ENCODE data around the gene ECM1.
A peak's percentile ranks its signal among the peaks of the same experiment; 100 is the strongest.

ECM1 gene

GRCh38 chr1:150507912-150508864 lies at the start of gene ECM1:
TSS of gene ECM1 (plus strand) at chr1:150508109. CDS start at chr1:150508210, 101 bp downstream.
- DNase-seq = no peak

- peak; percentile 77 for DNase-seq
These were observed 43.5 kb upstream of the ECM1 start for GRCh38 chr1:150464422-150464826.

GRCh38 chr1:150466964-150467363 lies 40.9 kb upstream of the ECM1 start:
- DNase-seq = no peak

GRCh38 chr1:150469291-150469690 lies 38.6 kb upstream of the ECM1 start:
- no peak for DNase-seq

GRCh38 chr1:150472601-150473200 lies 35.2 kb upstream of the ECM1 start:
- no peak for DNase-seq

GRCh38 chr1:150473659-150474058 lies 34.2 kb upstream of the ECM1 start:
- no peak for DNase-seq

- DNase-seq = no peak
These were observed 33.0 kb upstream of the ECM1 start for GRCh38 chr1:150474869-150475268.

- DNase-seq = no peak
These were observed 31.2 kb upstream of the ECM1 start for GRCh38 chr1:150476754-150477153.

- no peak for DNase-seq
These were observed 30.6 kb upstream of the ECM1 start for GRCh38 chr1:150477320-150477719.

- no peak for DNase-seq
These were observed 30.2 kb upstream of the ECM1 start for GRCh38 chr1:150477733-150478132.

- DNase-seq = no peak
These were observed 28.5 kb upstream of the ECM1 start for GRCh38 chr1:150479370-150479769.

- DNase-seq = no peak
These were observed 28.0 kb upstream of the ECM1 start for GRCh38 chr1:150479927-150480352.

GRCh38 chr1:150484431-150484830 lies 23.5 kb upstream of the ECM1 start:
- no peak for DNase-seq

GRCh38 chr1:150484861-150485260 lies 23.0 kb upstream of the ECM1 start:
- peak; percentile 8 for DNase-seq

GRCh38 chr1:150486966-150487762 lies 20.7 kb upstream of the ECM1 start, which contains the start of gene TARS2:
TSS of gene TARS2 (plus strand) at chr1:150487419. CDS start at chr1:150487451, 32 bp downstream.
- peak; percentile 97 for DNase-seq

- DNase-seq = no peak
These were observed 20.2 kb upstream of the ECM1 start for GRCh38 chr1:150487763-150488115.

GRCh38 chr1:150493175-150493574 lies 14.7 kb upstream of the ECM1 start:
- no peak for DNase-seq

GRCh38 chr1:150498342-150498741 lies 9.6 kb upstream of the ECM1 start:
- DNase-seq = no peak

- DNase-seq = peak; percentile 42
These were observed 2.5 kb upstream of the ECM1 start for GRCh38 chr1:150505431-150505830.

GRCh38 chr1:150508982-150509381 lies 1.1 kb downstream of the ECM1 start:
- DNase-seq = no peak

GRCh38 chr1:150511551-150511950 lies 3.6 kb downstream of the ECM1 start:
- DNase-seq = peak; percentile 93

- DNase-seq = no peak
These were observed 4.2 kb downstream of the ECM1 start for GRCh38 chr1:150511985-150512660.

GRCh38 chr1:150512846-150513245 lies 4.9 kb downstream of the ECM1 start:
- no peak for DNase-seq

All from NCI-H146 (cell line).